Sciatic nerve (tissue), 2 donors: ENCODE results near the gene MUC2. TPM values are rescaled to one million over a fixed set of nuclear protein-coding genes. Genes with fewer than 3 reads are reported as not detected.

Source experiments
- ATAC-seq: fragments of 200-7000 bp; cut with Tn5 transposase; one replicate; pipeline ENCODE4 v1.9.1; 2020; ENCODE audit warnings: mild to moderate bottlenecking, moderate library complexity
- DNase-seq: peaks from one replicate; pipeline ENCODE4 v3.0.0-alpha.2; 2020; ENCODE audit warnings: low spot score
- intact Hi-C: fragments of 100-400 bp; cut with DNase I; formaldehyde crosslinking; loops from one replicate; pipeline ENCODE4 v1.14.2; 2022
- total RNA-seq: library from RNA; stranded (reverse); fragmentation: NEBNext Ultra II Directional; extraction: Animal tissue kit (Norgen Biotek cat#: 25700); gene quantifications from one replicate; pipeline ENCODE4 v1.2.1, GENCODE V29; 2021
- donor health status: DM: no; HTN: no; CAD: no.
- donor health status: DM: no; HTN: no; CAD: no.

MUC2 gene
- total RNA-seq, 1 donor from 2014 or later: not detected

- intact Hi-C loops: no loop called here
- DNase-seq: peak; percentile 42
- ATAC-seq: no peak
Observed at GRCh38 chr11:1049071-1049405, 25.6 kb upstream of the MUC2 start.

- ATAC-seq: no peak
- peak; percentile 48 for DNase-seq
- intact Hi-C loops: no loop called here
Observed at GRCh38 chr11:1049431-1049891, 25.2 kb upstream of the MUC2 start.

- DNase-seq (no peak), ATAC-seq (no peak)
- intact Hi-C loops: loop anchor here (5.0 kb wide), 1 partner anchor 198 kb away; no protein-coding TSS in a partner anchor
Observed at GRCh38 chr11:1049911-1050580, 24.6 kb upstream of the MUC2 start.

- intact Hi-C loops: loop anchor here (5.0 kb wide), 1 partner anchor 198 kb away; no protein-coding TSS in a partner anchor
- ATAC-seq (peak; percentile 90), DNase-seq (no peak)
Observed at GRCh38 chr11:1050581-1051355, 23.9 kb upstream of the MUC2 start.

GRCh38 chr11:1051356-1052132 is 23.1 kb upstream of the MUC2 start:
- no peak for ATAC-seq
- intact Hi-C loops: loop anchor here (5.0 kb wide), 1 partner anchor 199 kb away; no protein-coding TSS in a partner anchor
- no peak for DNase-seq

GRCh38 chr11:1052133-1053011 is 22.3 kb upstream of the MUC2 start:
- DNase-seq (no peak), ATAC-seq (no peak)
- intact Hi-C loops: loop anchor here (5.0 kb wide), 1 partner anchor 200 kb away; no protein-coding TSS in a partner anchor

GRCh38 chr11:1053121-1053901 is 21.4 kb upstream of the MUC2 start:
- ATAC-seq (no peak), DNase-seq (no peak)
- intact Hi-C loops: loop anchor here (5.0 kb wide), 1 partner anchor 201 kb away; no protein-coding TSS in a partner anchor

GRCh38 chr11:1054143-1055108 is 20.2 kb upstream of the MUC2 start:
- DNase-seq (peak; percentile 49), ATAC-seq (no peak)
- intact Hi-C loops: loop anchor here (5.0 kb wide), 1 partner anchor 202 kb away; no protein-coding TSS in a partner anchor

- DNase-seq (no peak), ATAC-seq (no peak)
- intact Hi-C loops: no loop called here
Observed at GRCh38 chr11:1055109-1055703, 19.5 kb upstream of the MUC2 start.

- ATAC-seq (no peak), DNase-seq (peak; percentile 55)
- intact Hi-C loops: no loop called here
Observed at GRCh38 chr11:1055990-1056771, 18.5 kb upstream of the MUC2 start.

- intact Hi-C loops: no loop called here
- no peak for DNase-seq
- no peak for ATAC-seq
Observed at GRCh38 chr11:1057806-1058205, 16.9 kb upstream of the MUC2 start.

GRCh38 chr11:1059759-1060158 is 14.9 kb upstream of the MUC2 start:
- ATAC-seq: no peak
- intact Hi-C loops: no loop called here
- no peak for DNase-seq

GRCh38 chr11:1060410-1060809 is 14.3 kb upstream of the MUC2 start:
- intact Hi-C loops: no loop called here
- DNase-seq: no peak
- ATAC-seq: no peak

- ATAC-seq: no peak
- peak; percentile 48 for DNase-seq
- intact Hi-C loops: no loop called here
Observed at GRCh38 chr11:1060852-1061616, 13.6 kb upstream of the MUC2 start.
